Amniotic epithelial cell (primary cell): ENCODE results near the gene BCOR.
A peak's percentile ranks its signal among the peaks of the same experiment; 100 is the strongest.

ENCODE experiments used
- DNase-seq: peaks from one replicate; pipeline ENCODE4 v3.0.0-alpha.2; 2010; ENCODE audit warnings: low read depth

Gene BCOR

GRCh38 chrX:40098264-40099054, 701 bp upstream of the BCOR start:
- DNase-seq = no peak

GRCh38 chrX:40097141-40097503, 636 bp downstream of the BCOR start:
- no peak for DNase-seq

GRCh38 chrX:40096395-40097091, 1.2 kb downstream of the BCOR start:
- no peak for DNase-seq

- no peak for DNase-seq
Observed at GRCh38 chrX:40095583-40096394, 2.0 kb downstream of the BCOR start.

- no peak for DNase-seq
Observed at GRCh38 chrX:40094900-40095582, 2.7 kb downstream of the BCOR start.

GRCh38 chrX:40094041-40094899, 3.5 kb downstream of the BCOR start:
- no peak for DNase-seq

DNA sequence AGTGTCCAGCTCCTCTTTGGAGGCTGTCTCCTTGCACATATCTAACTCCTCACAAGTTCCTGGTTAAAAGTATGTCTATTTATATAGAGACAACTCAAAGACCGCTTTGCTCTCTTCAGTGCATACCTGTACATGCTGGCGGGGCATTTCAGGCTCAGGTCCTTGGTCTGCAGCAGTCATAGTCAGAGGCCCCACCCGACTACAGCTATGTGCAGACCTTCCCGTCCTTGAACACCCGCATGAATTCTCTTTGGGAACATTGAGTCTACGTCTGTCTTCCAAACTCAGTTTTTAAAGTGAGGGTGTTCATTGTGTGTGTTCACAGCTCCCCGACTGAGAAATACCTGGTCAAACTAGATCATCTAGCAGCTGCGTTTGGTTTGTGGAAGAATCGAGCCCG, 4.2 kb downstream of the BCOR start:
- no peak for DNase-seq

- DNase-seq = no peak
Observed at GRCh38 chrX:40092808-40093435, 4.8 kb downstream of the BCOR start.

GRCh38 chrX:40091691-40092421, 5.9 kb downstream of the BCOR start:
- DNase-seq = no peak

- DNase-seq = no peak
Observed at GRCh38 chrX:40090961-40091360, 6.8 kb downstream of the BCOR start.

DNA sequence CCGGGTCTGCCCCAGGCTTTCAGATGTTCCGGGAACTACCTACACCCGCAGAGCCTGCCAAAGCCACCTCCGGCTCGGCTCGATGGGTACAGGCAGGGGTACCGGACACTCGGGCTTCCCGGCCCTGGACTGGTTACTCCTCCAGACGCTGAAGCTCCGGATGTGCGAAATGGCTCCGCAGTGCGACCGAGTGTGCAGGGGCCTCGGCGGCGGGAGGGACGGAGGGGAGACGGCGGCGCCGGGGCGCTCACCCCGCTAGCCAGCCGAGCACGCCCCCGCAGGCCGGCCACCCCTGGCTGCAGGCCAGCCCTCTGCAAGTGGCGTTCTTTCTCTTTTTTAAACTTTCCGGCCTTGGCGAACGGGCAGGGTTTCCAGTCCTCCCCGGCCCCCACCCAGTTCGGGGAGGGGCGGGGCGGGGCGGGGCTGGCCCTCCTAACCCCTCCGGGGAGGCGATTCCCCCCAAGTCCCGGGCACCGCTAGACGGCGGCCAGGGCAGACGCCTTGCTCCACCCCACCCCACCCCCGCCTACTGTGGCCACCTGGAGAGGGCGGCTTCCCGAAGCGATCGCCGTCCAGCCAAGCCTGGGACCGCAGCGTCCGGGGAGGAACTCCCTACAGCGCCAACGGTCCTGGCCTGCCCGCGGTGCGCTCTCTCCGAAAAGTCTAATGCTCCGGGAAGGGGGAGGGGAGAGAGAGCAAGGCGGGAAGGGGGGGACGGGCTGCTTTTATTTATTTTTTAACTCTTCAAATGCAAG, 7.5 kb downstream of the BCOR start:
- DNase-seq = no peak

DNA sequence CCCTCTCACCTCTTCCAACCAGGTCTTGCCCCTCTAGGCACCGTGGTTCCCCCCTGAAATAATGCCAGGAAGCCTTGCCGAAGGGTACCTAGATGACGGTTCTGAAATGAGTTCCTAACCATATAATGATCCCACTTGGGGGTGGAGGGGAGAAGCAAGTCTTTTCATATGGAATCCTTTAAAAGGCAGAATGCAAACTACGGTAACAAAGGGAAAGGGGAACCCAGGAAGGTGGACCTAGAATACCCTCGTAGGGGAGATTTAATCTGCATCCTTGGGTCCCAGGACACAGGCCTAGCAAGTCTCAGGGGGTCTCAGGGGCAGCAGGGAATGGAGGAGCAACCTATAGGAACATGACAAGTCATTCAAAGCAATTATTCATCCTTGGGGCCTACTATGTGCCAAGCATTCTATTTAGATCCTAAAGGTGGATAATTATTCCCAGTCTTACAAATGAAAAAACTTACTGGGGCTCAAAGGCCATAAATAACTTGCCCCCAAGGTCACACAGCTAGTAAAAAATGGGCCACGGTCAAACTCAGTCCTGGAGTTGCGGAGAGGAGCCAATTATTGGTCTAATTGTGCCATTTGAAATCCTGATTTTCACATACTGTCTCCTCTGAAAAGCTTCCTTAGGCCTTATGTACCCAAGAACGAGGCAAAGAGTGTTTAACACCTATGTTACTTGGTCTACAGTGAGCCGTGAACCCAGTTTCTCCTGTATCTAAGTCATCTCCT, 8.8 kb downstream of the BCOR start:
- no peak for DNase-seq

DNA sequence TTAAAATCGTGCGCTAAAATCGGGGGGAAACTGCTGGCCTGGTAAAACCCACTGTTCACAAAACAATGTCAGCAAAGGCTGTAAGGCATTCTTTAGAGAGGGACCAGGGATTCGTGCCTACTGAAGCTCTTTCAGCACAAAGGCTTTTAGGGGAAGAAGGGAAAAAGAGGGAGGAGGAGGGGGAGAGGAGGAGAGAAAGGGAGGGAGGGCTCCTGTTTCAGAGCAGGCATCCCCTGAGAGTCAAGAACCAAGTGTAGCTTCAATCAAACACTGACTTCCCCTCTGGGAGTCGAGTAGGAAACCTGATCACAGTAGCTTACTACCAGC, 9.5 kb downstream of the BCOR start:
- DNase-seq = no peak

GRCh38 chrX:40087425-40088298, 10.1 kb downstream of the BCOR start:
- DNase-seq = no peak

DNA sequence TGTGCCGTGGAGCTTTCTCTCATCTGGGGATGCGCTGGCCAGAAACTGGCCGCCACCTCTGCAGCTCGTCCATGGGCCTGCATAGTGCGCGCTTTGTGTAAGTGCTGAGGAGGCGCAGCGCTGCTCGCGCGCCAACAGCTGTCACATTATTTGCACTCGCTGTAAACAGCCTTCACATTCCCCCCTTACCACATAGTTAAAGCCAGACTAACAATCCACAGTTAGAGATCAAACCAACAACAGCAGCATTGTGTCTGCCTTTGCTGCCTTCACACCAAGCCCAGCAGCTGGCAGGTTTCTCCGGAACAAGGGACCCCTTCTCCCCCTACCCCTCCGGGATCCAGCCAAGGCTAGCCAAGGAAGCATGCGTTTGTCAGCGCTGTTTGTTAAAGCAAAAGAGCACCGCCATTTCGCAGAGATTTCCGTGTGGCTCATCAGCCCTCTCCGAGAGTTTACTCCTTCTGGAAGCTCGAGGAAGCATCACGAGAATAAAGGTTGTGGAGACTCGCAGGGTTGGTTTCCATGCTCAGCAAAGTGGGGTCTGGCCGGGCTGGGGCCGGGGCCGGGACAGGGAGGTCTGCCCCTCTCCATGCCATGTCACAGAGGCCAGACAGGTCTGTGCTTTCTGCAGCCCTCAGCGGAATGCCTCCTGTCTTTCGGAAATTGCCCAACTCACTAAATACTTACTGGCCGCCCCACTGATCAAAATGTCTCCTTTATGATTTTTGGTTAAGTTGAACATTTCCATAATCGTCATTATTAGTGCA, 11.0 kb downstream of the BCOR start:
- no peak for DNase-seq

GRCh38 chrX:40085714-40086113, 12.0 kb downstream of the BCOR start:
- DNase-seq = no peak

DNA sequence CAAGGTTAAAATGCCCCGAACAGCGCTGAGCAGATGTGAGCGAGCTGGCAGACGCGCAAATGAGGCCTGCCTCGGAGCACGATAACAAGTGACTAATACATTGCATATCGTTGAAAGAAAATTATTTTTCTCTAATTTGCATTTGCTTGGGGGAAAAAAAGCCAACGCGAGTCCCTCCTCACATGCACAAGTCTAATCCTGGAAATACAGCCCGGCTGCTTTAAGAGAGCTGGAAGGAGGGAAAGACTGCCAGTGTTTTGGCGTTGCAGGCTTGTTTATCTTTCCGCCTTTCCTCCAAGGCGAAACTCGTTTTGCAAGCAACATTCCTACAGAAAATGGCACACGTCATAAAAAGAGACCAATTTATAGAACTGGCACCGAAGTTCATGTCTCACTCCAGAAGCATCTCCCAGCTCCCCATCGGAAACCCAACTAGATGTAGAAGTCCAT, 12.6 kb downstream of the BCOR start:
- DNase-seq = peak; percentile 74
